ENCODE data around the gene HADHA.

HADHA gene

GRCh38 chr2:26243470-26244308 is 743 bp downstream of the HADHA start:
- no peak for DNase-seq

DNA sequence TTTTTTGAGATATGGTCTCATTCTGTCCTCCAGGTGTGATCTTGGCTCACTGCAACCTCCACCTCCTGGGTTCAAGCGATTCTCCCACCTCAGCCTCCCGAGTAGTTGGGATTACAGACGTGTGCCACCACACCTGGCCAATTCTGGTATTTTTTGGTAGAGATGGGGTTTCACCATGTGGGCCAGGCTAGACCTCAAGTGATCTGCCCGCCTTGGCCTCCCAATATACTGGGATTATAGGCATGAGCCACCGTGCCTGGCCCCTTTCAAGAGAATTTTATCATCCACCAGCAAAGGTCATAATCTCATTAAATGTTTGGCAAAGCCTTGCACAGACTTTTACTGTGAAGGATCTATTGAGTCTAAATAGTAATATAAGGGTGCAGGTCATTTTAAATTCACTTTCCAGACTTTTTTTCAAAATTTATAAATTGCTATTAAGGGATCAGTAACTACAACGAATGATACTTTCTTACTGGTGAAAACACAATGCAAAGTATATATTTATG is 2.5 kb downstream of the HADHA start:
- DNase-seq, result no peak

GRCh38 chr2:26238311-26238958 is 6.0 kb downstream of the HADHA start:
- DNase-seq, result no peak

- DNase-seq, result no peak
These were observed 6.6 kb downstream of the HADHA start for GRCh38 chr2:26237868-26238267.

DNA sequence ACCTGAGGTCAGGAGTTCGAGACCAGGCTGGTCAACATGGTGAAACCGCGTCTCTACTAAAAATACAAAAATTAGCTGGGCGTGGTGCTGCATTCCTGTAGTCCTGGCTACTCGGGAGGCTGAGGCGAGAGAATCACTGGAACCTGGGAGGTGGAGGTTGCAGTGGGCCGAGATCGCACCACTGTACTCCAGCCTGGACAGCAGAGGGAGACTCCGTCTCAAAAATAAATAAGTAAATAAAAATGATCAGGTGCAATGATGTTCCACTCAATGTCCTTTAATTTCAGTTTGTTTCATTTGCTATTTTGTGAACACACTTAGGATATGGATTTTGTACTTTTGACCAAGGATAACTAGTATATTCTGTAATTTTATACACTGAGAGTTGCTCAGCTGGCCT is 9.3 kb downstream of the HADHA start:
- DNase-seq, result no peak

DNA sequence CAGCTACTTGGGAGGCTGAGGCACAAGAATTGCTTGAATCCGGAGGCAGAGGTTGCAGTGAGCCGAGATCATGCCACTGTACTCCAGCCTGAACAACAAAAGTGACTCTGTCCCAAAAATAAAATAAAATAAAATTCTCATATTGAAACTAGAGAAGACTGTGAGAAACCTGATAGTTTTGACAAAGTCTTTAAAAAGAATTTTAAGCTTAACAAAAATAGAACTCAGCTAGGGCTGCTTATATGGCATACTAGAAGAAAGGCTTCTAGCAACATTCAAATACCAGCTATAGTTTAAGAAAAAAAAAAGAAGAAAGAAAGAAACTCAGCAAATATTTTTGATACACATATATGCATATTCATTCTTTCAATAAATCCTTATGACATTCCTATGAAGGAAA is 13.6 kb downstream of the HADHA start:
- no peak for DNase-seq

GRCh38 chr2:26229595-26229994 is 14.8 kb downstream of the HADHA start:
- no peak for DNase-seq

DNA sequence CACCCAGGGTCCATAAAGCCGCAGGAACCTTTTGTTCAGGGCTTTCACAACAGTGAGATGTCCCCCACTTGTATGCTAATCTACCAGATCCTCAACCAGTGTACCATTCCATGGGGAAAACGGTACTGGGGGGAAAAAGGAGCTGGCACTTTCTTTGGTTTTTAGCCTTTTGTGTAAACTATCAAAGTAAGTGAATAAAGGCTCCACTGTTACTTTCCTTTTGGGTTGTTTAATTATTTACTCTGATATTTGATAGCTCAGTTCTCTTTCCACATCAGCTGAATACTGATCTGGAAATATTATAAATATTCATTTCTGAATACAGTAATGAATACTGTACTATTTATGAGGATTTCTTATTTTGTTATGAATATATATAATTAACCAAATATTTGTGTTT is 20.3 kb downstream of the HADHA start:
- DNase-seq, result no peak

DNA sequence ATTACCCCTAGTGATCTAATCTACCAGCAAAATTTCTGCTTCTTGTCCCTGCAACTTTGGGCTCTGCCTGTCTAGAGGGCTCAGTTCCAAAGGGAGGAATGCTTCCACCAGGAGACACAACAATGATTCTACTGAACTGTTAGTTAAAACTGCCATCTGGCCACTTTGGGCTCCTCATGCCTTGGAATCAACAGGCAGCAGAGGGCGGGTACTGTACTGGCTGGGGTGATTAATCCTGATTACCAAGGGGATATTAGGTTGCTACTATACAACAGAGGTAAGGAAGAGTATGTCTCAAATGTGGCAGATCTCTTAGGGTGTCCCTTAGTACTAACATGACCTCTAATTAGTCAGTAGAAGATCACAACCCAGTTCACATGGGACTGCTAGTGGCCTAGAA is 21.4 kb downstream of the HADHA start:
- no peak for DNase-seq

DNA sequence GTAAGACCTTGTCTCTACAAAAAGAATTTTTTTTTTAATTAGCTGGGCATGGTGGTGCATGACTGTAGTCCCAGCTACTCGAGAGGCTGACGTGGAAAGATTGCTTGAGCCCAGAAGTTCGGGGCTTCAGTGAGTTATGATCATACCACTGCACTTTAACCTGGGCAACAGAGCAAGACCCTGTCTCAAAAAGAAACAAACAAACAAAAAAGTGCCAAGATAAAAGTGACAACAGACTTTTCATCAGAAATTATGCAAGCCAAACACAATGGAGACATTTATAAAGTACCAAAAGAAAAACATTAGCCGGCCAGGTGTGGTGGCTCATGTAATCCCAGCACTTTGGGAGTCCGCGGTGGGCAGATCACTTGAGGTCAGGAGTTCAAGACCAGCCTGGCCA is 26.7 kb downstream of the HADHA start:
- DNase-seq, result no peak

GRCh38 chr2:26216587-26216986 is 27.8 kb downstream of the HADHA start:
- DNase-seq, result no peak

GRCh38 chr2:26215833-26216232 is 28.6 kb downstream of the HADHA start:
- DNase-seq, result no peak

DNA sequence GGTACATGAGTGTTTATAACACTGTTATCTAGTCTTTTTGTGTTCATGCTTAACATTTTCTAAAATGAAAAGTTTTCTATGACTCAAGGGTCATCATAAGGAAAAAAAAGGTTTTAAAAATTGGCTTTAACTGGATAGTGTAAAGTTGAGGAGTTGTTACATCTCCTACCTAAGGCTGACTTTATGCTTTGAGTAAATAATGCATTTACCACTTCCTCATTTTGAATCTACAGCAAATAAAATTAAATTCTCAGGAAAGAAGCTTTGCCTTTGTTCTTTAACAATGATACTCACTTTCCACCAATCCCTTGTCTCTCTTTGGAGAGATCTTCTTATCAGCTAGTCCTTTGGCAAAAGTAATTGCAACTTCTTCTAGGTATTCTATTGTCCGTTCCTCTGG is 29.7 kb downstream of the HADHA start:
- no peak for DNase-seq

DNA sequence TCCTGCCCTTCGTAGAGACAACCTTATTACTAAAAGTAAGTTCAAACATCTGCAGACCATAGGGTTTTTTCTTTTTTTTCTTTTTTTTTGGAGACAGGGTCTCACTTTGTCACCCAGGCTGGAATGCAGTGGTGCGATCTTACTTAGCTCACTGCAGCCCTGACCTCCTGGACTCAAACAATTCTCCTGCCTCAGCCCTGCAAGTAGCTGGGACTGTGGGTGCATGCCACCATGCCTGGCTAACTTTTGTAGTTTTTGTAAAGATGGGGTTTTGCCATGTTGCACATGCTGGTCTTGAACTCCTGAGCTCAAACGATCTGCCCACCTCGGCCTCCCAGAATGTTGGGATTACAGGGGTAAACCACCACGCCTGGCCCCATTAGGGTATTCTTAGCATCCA is 32.4 kb downstream of the HADHA start:
- DNase-seq, result no peak

- DNase-seq, result no peak
These were observed 40.5 kb downstream of the HADHA start for GRCh38 chr2:26203906-26204305.

GRCh38 chr2:26202981-26203490 is 41.4 kb downstream of the HADHA start:
- DNase-seq, result no peak

- no peak for DNase-seq
These were observed 46.9 kb downstream of the HADHA start for GRCh38 chr2:26197516-26197915.

DNA sequence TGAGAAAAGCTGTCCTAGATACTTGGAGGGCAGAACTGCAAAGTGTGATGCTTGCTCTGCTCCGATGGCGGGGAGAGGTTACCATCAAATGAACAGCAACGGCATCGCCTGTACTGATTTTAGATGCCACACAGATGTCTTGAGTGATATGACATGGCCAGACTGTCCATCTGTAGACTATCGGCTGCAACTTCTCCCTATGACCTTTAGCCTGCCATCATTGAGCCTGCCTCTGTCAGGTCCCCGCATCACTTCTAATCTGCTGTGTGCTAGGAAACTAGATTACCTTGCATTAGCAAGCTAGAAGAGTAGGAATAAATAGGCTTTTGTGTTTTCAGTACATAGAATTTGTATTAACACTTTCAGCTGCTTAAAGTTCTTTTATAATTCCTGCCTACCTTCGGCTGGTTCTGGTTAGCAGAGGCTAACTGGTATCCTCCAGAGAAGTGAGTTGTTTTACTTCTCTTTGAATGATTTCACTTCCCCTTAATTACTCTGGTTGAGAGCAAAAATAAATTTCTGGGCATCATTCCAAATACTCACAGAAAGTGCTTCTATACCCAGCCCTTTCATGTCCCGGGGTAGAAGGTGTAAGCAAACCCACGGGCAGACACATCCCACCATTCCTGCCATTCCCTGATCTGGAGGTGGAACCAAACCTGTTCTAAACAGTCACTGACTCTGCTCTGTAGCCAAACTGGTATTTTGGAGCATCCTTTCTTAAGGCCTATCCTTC is 47.6 kb downstream of the HADHA start:
- no peak for DNase-seq

DNA sequence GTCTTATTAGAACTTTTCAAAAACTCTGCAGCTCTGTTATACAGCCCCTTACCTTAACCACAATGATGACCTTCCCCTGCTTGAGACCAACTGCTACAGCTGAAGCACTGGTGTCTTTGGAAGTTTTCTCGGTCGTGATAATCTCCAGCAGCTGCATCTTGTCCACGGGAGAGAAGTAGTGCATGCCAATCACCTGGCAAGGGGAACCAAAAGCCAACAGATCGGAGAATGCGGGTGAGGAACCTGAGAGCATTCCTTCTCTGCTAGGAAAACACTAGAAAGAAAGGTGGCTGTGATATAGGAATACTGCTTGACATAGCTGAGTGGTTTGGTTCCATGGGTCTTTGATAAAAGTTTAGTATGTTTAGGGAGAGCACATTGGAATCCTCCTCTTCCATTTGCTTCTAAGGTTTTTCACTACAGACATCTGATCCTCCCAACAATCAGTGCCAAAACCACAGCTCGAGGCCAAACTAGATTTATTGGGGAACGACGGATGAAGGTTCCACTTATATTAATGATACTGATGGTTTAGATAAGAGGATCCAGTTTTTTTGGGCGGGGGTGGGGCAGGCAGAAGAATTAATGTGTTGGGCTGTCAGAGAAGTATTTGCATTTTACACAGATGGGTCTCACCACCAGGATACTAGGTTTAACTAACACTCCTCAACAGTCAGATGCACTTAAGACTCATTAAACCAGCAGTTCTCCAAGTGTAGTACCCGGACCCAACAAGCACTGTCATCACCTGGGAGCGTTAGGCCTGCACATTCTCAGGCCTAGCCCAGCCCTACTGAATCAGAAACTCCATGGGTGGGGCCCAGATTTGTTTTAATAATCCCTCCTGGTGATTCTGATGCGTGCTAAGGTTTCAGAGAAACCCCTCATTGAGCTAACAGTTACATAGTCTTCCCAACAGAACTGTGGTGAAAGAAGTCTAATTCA is 49.1 kb downstream of the HADHA start:
- DNase-seq, result no peak

- no peak for DNase-seq
These were observed 50.7 kb downstream of the HADHA start for GRCh38 chr2:26193578-26194231.

DNA sequence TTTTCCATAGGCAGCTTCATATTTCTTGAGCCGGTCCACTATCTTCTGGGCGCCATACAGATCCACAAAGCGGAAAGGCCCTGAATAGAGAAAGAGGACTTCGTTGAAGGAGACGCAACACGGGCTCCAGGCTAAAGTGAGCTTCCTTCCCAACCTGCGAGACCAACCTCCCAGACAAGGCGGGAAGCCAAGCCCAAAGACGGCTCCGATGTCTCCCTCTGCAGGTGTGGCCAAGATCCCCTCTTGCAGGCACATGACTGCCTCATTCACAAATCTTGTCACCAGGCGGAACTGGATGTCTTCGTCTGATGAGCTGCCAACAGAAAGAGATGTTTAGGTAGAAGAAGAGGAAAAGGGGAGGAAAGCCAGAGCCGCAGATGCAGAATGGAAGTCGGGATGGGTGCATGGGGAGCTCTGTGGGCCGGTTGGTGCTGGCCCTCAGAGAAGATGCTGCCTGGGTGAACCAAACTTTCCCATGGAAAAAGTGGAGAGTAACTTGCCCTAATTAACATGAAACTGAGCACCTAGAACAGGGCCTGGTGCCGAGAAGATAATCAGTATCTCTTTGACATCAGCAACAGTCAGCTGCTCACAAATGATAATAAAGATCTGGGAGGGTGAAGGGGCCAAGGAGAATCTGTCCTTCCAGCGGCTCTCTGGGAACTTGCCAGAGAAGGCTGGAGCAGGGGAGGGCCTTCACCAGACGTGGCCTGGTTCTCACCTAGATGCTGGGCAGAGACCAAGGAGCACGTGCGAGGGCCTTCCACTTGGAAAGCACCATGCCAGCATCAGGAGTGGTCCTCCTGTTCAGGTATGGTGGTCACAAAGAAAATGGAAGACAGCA is 52.9 kb downstream of the HADHA start:
- DNase-seq, result no peak
